Stimulated activated naive CD8-positive, alpha-beta T cell treated with anti-CD3 and anti-CD28 coated beads, Interleukin-15, Interleukin-2, amounts not matched to agents 100 U/mL and 50 U/mL, for 24 hours (primary cell): ENCODE results near the gene GGTLC1.
"Not testable (repeated sequence)": the region's sequence is repeated elsewhere in the genome, so short reads cannot be mapped to it uniquely, and the experiment has no call there.

Experiments used
- ATAC-seq: fragments of 150-1000 bp; cut with Tn5 transposase; one replicate; pipeline ENCODE4 v1.10.0; 2021
- DNase-seq: peaks from one replicate; pipeline ENCODE4 v3.0.0; 2021

Gene GGTLC1

DNA sequence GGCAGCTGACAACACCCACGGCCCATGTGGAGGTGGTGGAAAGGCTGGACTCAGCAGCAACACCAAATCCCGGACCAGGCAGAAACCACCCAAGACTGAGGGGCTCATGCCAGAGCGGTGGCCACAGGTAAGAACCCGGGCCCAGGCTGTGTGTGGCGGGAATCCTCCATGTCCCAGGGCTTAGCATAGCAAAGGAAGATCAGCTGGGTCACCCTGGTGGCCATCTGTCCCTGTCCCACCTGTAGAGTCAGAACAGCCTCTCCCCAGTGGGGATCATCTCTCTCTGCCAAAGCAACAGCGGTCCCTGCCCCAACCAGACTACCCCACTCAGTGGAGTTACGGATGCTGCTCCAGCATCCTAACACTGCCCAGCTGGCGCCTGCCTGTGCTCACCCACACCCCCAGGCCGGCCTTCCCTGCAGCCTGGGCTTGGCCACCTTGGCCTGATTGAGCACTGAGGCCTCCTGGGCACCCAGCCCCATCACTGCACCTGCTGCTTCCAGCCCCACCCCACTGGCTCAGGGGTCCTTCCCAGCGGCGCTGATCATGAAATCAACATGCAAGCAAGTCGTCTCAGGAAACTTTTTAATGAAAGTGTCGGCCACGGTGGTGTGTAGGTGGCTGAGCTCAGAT is 5.5 kb upstream of the GGTLC1 start:
- not testable (repeated sequence) for DNase-seq, ATAC-seq

DNA sequence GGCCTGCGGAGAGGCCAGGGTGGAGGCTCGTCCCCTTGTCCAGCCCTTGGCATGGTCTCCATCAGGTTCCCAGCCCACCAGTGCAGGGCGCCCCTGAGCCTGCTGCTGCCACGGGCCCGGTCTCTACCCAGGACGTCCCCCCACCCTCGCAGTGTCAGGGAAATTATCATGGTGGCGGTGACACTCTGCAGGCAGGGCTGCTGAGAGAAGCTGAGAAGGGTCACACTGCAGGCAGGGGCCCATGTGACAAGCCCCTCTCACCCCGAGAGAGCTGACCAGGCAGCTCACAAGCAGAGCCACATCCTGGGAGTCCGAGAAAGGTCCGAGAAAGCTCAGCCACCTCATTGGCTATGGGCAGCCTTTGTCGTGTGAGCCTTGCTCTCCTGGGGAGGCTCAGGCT is 4.9 kb upstream of the GGTLC1 start:
- not testable (repeated sequence) for ATAC-seq, DNase-seq

DNA sequence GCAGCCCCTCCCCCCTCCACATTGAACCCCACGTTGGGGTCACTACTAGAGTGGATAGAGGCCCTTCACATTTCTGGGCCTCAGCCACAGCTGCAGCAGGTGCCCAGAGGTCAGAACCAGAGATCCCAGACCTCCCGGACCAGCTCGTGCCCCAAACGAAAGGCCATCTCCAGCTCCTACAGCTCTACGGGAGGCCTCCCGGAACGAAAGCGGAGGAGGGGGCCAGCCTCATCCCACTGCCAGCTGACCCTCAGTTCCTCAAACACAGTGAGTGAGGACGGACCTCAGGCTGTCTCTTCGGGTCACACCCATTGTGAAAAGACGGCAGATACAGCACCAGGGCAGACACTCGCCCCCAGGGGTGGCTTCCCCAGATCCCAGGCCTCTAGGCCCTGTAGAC is 1.7 kb upstream of the GGTLC1 start:
- DNase-seq, ATAC-seq: not testable (repeated sequence)

DNA sequence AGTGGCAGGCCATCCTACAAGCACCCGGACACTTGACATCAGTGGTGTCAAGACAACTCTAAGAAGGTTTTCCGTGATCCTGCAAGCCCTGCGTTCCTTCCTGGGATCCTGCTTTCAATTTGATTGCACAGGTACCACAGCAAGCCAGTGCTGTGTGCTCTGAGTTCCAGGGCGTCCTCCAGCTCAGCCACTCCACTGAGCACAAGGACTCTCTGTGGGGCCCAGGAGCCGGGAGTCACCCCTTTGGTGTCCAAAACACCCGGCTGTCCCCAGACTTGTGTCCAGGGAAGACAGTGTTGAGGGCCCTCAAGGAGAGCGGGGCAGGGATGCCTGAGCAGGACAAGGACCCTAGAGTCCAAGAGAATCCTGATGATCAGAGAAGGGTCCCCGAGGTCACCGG is 387 bp upstream of the GGTLC1 start:
- not testable (repeated sequence) for DNase-seq, ATAC-seq

DNA sequence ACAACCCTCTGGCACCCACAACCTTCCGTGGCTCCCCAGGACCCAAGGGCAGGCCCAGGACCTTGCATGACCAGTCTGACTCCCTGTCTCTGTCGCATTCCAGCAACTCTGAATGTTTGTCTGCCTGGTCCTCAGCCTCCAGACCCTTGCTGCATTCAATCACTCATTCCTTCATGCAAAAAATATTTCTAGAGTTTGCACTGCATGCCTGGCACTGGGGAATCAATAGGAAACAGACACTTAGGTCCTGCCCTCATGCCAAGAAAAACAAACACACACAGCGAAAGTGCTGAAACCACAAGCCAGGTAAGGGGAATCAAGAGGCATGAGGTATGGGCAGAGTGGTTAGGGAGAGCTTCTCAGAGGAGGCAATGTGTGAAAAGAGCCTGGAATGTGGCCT is 1.9 kb downstream of the GGTLC1 start:
- not testable (repeated sequence) for ATAC-seq, DNase-seq

DNA sequence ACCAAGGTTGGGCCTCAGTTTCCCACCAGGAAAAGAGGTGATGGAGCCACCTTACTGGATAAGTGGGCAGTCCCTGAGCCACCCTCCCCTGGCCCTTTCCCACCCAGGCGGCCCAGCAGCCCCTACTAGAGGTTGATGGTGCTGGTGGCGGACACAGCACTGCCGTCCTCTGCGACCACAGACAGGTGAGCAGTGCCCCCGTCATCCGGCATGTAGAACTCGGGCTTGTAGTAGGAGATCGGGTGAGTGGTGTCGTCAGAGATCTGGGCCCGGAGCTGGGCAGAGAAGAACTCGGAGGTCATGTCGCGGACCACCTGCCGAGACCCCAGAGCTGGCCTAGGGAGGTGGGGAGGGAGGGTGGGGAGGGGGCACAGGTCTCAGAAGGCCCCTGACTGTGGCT is 2.3 kb downstream of the GGTLC1 start:
- DNase-seq, ATAC-seq: not testable (repeated sequence)

DNA sequence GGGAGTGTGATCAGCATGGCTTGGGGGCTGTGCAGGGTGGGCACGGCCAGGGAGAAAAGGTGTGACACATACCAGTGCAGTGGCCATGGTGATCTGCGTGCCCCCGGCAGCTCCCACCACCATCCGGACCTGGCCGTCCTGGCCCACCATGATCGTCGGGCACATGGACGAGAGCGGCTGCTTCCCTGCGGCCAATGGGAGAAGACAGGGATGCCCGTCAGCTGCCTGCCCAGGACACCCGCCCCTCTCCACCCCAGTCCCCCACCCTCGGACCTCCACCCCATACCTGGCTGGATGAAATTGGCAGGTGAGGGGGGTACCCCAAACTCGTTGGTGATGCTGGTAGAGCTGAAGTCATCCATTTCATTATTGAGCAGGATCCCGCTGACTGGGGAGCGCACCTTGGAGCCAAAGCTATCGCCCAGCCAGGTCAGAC is 2.8 kb downstream of the GGTLC1 start:
- not testable (repeated sequence) for ATAC-seq, DNase-seq

DNA sequence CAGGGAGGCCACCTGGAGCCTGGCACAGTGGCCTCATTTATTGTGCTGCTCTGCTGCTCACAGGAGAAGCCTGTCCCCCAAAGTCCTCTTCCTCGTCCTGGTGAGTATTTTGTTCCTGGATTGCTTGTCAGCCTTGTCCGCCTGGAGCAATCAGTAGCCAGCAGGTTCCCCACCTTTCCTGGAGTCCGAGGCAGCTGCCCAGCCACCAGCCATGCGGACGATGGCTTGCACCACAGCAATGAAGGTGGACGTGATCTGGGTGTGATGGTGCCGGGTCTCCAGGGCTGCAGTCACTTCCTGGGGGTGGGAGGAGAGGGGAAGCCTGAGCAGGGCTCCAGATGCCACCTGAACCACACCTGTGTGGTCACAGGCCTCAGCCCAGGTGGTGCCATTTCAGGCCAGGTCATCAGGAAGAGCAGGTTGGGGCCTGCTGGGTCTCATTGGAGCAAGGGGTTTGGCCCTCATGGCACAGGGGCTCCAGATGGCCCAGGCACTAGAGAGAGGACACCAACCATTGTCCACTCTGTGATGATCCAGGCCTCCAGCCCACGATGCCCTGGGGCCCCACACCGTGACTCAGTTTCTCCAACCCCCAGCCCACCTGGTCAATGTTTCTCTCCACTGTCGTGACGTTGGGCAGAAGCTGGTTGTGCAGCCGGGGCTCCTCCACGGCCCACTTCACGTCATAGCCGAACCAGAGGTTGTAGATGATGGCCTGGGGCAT is 3.4 kb downstream of the GGTLC1 start:
- ATAC-seq, DNase-seq: not testable (repeated sequence)

DNA sequence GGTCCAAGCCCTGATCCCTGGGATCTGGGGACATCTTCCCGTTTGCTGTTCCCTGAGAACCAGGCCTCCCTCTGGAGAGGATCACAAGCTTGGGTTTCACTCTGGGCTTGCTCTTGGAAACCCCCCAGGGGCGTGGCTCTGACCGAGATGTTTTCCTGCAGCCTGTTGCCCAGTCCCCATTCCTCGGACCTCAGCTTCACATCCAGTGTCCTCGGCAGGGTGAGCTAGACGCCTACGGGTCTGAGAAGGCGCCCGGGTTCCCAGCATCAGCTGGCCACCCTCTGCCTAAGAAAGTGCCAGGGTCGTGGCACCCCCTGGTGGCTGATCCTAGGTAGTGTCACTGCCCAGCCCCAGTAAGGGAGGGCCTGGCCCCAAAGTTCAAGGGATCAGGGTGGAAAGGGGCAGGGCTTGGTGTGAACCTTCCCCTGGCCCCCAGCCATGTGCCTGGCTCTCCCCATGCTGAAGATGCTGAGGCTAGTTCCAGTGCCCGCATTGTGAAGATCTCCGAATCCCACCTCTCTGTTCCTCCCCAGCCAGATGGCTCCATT is 4.0 kb downstream of the GGTLC1 start:
- not testable (repeated sequence) for ATAC-seq, DNase-seq

DNA sequence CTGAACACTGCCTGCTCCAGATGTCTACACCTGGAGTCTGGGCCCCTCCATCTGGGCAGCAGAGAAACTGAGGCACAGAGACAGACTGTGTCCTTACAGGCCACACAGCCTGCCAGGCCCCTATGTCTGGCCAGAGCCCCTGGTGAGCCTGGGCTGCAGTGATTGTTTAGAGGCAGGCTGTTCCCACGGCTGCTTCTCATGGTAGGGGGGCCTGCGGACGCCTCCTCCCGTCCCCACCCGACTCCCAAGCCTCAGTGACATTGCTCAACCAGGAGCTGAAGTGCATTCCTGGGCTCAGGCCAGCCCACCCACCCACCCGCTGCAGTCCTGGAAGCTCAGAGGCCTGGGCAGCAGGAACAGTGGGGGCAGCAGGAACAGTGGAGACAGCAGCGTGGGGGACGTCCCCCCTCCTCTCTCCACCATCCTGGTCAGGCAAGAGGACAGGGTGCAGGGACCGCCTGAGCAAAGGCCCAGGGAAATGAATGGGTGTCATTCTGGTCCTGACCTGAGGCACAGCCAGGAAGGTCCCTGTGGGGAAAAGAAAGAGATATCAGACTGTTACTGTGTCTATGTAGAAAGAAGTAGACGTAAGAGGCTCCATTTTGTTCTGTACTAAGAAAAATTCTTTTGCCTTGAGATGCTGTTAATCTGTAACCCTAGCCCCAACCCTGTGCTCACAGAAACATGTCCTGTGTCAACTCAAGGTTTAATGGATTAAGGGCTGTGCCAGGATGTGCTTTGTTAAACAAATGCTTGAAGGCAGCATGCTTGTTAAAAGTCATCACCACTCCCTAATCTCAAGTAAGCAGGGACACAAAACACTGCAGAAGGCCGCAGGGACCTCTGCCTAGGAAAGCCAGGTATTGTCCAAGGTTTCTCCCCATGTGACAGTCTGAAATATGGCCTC is 6.2 kb downstream of the GGTLC1 start:
- not testable (repeated sequence) for DNase-seq, ATAC-seq

DNA sequence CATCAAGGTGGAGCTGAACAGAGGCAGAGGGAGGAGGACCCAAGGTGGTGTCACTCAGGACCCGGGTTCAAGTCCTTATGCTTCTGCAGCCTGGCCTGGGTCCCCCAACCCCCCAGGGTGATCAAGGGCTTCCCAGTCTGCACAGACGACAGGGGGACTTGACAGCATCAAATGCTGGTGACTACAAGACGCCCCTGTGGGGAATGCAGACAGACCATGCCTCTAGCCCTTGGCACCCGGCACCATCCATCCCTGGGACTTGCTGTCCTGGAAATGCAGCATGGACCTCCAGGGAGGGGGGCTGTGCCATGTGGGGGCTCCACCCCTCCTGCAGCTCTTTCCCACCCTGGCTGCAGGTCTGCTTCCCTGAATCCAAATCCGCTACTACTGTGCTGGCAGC is 7.1 kb downstream of the GGTLC1 start:
- ATAC-seq, DNase-seq: not testable (repeated sequence)

DNA sequence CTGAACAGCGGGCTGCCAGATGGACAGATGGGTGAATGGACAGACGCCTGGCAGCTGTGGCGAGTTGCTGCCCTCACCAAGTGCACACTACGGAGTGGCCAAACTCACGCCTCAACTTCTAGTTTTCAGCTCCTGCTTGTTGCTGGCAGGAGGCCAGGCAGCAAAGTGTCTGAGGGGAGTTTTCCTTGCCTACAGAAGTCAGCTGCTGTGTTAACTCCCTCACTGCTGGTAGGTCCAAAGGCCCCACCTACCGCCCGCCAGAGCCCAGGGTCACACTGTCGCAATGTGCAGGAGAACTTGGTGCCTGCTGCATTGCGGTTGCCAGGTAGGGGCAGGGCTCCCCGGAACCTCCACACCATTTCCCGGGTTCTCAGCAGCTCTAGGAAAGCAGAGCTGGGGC is 7.6 kb downstream of the GGTLC1 start:
- not testable (repeated sequence) for DNase-seq, ATAC-seq

DNA sequence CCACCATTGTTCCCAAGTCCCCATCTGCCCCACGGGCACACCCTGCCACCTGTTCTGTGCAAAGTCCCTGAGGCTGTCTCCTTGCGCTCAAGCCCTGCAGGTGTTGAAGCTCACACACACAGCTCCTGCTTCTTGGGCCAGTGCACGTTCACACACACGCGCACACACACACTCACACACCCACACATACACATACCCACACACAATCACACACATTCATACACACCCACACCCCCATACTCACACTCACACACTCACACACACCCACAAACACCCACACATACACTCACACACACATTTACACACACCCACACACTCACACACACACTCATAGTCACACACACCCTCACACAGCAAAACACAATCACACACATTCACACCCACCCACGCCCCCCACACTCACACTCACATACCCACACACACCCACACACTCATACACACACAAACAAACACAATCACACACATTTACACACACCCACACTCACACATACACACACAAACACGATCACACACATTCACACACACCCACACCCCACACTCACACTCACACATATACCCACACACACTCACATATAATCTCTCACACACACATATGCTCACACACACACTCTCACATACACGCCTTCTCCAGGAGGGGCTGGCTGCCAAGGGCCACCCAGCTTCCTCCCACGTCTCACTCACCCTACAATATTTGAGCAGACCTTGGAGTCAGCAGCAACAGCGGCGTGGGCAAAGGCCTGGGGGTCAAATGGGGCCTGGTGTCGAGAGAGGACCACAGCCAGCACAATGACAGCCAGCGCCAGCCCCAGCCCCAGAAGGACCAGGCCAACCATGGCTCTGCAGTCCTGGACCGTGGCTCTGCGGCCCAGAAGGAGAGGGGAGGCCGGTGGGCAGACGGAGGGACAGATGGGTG is 8.4 kb downstream of the GGTLC1 start:
- ATAC-seq, DNase-seq: not testable (repeated sequence)

DNA sequence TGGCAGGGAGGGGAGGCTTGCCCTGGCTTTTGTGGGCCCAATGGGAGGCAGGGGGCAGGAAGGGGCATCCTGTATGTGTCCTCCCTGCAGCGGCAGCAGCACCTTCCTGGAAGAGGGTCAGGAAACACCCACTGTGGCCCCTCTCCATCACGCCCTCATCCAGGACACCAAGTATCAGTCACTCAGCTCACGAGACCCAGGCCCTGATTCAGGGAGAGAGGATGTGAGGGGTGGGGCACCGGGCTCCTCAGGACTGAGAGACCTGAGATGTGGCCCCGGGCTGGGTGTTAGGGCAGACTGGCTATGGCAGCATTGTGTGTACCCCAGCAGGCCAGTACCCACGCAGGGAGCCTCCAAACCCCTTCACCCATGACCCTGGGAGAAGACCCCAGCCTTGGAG is 9.2 kb downstream of the GGTLC1 start:
- not testable (repeated sequence) for ATAC-seq, DNase-seq

DNA sequence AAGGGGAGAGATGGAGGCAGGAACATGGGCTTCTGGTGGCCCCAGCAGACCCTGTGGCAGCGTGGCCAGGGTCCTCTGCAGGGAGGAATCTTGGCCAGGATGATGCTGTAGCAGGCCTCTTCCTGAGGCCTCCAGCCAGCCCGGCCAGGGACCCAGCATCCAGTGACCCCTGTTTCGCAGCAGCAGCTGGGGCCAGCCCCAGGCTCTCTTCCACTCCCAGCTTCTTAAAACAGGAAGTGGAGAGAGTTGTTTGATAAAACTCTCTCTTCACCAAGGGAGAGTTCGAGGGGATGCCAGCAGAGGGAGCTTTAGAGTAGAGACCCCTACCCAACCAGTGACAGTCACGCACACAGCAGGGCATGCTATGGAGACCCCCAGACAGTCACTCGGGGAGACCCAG is 10.1 kb downstream of the GGTLC1 start:
- not testable (repeated sequence) for ATAC-seq

DNA sequence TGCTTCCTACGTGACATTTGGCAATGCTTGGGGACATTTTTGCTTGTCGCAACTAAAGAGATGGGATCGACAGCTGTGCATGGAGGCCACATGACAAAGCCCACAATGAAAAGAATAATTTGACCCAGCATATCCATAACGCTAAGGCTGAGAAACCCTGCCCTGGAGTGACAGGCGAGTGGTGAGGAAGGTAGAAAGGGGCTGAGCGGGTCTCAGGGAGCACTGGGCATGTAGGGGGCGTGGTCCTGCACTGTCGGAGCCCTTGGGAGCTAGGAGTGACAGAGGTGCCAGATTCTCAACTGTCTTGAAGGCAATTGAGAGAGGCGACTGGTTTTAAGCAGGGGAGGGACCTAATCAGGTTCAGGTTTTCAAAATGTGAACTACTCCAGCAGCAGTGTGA is 13.6 kb downstream of the GGTLC1 start:
- ATAC-seq, result no peak
- DNase-seq, result no peak

More for the DNA sequence above, 10.1 kb downstream of the GGTLC1 start:
- DNase-seq, result not testable (repeated sequence)

DNA sequence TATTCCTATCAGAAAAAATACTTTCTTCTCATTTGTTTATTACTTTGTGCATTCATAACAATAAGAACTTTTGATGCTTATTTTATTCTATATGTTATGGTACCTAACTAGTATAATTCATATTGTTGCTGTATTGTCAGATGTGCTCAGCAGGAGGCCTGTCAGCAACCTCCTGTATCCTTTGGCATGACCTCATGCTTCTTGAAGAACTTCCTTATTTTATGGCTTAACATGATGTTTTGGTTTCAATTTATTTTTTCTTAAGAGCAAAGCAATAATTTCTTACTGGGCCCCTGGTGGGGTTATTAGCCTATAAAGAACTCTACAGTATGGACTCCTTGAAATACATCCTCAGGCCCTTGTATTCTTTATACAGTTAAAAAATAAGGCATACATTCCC is 17.3 kb downstream of the GGTLC1 start:
- DNase-seq (no peak), ATAC-seq (no peak)

DNA sequence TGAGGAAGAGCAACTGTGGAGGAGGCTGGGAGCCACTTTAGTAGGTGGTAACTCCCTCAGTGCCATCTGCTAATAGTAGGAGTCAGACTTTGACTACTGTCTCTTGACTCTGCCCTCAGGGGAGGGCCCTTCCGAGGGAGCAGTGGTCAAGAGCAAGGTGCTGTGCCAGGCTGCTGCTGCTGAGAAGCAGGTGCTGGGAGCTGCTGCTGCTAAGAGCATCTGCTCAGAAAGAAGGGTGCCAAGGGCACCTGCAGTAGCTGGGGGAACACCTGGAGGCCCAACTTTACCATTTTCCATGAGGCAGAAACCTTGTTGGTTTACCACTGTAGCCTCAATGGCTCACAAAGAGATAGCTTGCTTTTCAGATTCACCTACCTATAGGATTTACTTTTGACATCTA is 18.5 kb downstream of the GGTLC1 start:
- no peak for ATAC-seq
- no peak for DNase-seq

DNA sequence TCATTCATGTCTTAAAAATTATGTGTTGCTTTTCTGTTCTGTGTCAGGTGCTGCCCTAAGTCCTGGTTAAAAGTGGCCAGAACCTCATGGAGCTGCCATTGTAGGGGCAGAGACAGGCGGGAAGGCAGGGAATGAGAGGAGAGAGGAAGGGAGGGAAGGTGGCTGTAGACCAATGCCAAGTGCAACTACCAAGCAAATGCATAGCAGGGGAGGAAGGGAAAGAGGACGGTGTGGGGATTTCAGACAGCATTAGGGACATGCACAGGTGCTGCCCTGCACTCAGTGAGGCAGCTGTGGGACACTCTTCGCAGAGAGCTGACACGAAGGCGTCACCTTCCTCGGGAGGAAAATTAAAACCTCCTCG is 21.0 kb downstream of the GGTLC1 start:
- ATAC-seq, result no peak

DNA sequence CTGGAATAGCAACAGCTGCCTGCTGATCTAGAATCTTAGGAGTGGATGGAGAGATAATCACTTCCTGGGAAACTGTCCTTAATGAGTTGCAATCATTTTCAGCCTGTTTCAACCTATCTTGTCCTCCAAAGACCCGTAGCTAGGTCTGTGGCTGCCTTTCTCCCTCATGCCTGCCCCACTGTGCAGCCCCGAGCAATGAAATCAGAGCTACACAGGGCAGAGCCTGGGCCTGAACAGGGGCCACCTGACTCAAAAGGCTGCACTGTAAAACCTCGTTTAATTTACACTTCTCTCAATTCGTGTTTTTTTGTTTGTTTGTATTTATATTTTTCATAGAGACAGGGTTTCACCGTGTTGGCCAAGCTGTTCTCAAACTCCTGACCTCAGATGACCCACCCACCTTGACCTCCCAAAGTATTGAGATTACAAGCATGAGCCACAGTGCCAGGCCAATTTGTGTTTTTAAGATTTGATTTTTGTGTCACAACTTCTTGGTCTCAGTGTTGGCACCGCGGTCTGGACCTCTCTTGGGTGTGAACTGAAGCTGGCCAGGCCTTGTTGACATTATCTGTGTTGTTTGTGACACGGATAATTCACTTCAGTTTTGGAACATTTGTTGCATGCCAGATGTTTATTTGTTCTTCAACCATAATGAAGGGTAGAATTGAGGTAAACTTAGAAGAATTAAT is 21.5 kb downstream of the GGTLC1 start:
- no peak for DNase-seq
- no peak for ATAC-seq

More for the DNA sequence above, 21.0 kb downstream of the GGTLC1 start:
- no peak for DNase-seq
